ENCODE results near the gene ARHGEF37.

ARHGEF37 gene

GRCh38 chr5:149681252-149681651, 100.0 kb downstream of the ARHGEF37 start:
- DNase-seq, result no peak

DNA sequence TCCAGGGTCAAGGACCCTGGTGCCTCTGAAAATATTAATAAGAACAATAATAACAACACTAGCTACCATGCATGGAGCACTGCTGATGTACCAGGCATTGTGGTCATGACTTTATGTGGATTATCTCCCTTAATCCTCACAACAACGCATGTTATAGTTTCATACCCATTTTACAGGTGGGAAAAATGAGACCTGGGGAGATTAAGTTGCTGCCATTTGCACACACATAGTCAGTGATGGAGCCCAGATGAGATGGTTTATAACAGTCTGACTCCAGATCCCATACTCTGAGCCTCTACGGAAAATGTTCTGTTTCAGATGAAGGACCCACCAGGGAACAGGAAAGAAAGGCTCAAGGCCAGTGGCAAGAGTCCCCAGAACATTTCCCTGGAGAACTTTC, 100.6 kb downstream of the ARHGEF37 start:
- no peak for DNase-seq

GRCh38 chr5:149682532-149683075, 101.3 kb downstream of the ARHGEF37 start:
- DNase-seq, result no peak

GRCh38 chr5:149683964-149684363, 102.7 kb downstream of the ARHGEF37 start:
- DNase-seq, result no peak

DNA sequence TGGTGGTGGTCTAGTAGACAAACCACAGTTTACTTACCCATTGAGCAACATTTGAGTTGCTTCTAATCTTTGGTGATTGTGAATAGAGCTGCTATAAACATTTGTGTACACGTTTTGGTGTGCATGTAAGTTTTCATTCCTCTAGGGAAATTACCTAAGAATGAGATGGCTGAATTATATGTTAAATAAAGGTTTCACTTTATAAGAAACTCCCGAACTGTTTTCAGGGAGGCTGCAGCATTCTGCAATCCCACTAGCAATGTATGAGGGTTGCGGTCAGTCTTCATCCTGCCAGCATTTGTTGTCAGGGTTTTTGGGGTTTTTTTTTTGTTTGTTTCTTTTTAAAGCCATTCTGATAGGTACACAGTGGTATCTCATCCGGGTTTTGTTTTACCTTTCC, 103.1 kb downstream of the ARHGEF37 start:
- no peak for DNase-seq

Data from activated CD4-positive, alpha-beta T cell treated with anti-CD3 and anti-CD28 coated beads for 4 hours (primary cell).